Measurements from ENCODE around the gene ZNF609.

The ZNF609 gene

GRCh38 chr15:64452988-64453688, 7.2 kb upstream of the ZNF609 start:
- Histone ChIP-seq H3K27ac (ENCODE audit: low read length) (no peak overlapping the region), H3K9ac (ENCODE audit: low read length) (no peak overlapping the region), H3K4me3 (ENCODE audit: low read length) (no peak overlapping the region), H3K4me1 (ENCODE audit: low read length) (peaks cover 51% of the 10 kb centered on the region), H2AFZ (ENCODE audit: low read depth, low read length) (no peak overlapping the region), H3K9me3 (ENCODE audit: insufficient read depth, low read length) (no peaks in the 10 kb centered on the region), H4K20me1 (ENCODE audit: insufficient read depth, low read length) (no peaks in the 10 kb centered on the region), H3K4me2 (ENCODE audit: low read length) (no peak overlapping the region), H3K27me3 (ENCODE audit: low read depth, low read length) (no peaks in the 10 kb centered on the region), H3K79me2 (ENCODE audit: low read length) (no peaks in the 10 kb centered on the region), H3K36me3 (replicated peaks; ENCODE audit: low read depth, low read length) (no peaks in the 10 kb centered on the region)
- TF ChIP-seq EZH2phosphoT487 (IDR thresholded peaks at IDR 0.05; ENCODE audit: low read depth): no peak
- TF ChIP-seq, protein P1, sequence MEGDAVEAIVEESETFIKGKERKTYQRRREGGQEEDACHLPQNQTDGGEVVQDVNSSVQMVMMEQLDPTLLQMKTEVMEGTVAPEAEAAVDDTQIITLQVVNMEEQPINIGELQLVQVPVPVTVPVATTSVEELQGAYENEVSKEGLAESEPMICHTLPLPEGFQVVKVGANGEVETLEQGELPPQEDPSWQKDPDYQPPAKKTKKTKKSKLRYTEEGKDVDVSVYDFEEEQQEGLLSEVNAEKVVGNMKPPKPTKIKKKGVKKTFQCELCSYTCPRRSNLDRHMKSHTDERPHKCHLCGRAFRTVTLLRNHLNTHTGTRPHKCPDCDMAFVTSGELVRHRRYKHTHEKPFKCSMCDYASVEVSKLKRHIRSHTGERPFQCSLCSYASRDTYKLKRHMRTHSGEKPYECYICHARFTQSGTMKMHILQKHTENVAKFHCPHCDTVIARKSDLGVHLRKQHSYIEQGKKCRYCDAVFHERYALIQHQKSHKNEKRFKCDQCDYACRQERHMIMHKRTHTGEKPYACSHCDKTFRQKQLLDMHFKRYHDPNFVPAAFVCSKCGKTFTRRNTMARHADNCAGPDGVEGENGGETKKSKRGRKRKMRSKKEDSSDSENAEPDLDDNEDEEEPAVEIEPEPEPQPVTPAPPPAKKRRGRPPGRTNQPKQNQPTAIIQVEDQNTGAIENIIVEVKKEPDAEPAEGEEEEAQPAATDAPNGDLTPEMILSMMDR (IDR thresholded peaks at IDR 0.05; ENCODE audit: low read depth, low read length): no peak

DNA sequence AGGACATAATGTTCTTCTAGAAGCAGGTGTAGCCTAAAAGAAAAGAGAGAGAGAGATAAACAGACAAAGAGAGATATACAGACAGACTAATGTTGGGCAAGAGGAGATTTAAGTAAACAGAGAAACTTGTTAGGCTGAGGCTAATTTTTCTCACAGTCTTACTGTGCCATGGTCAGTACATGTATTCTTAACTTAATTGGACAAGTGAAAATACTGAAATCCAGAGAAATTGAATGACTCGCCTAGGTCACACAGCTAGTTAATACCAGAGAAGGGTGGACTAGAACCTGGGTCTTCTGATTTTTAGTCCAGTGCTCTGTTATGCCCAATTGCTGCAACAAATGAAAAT, 6.7 kb upstream of the ZNF609 start:
- Histone ChIP-seq H3K27me3 (ENCODE audit: low read depth, low read length) (no peaks in the 10 kb centered on the region), H3K36me3 (replicated peaks; ENCODE audit: low read depth, low read length) (no peaks in the 10 kb centered on the region), H3K4me1 (ENCODE audit: low read length) (peaks cover 46% of the 10 kb centered on the region), H4K20me1 (ENCODE audit: insufficient read depth, low read length) (no peaks in the 10 kb centered on the region), H3K9me3 (ENCODE audit: insufficient read depth, low read length) (no peaks in the 10 kb centered on the region), H3K4me3 (ENCODE audit: low read length) (no peak overlapping the region), H3K27ac (ENCODE audit: low read length) (no peak overlapping the region), H3K9ac (ENCODE audit: low read length) (no peak overlapping the region), H3K4me2 (ENCODE audit: low read length) (no peak overlapping the region), H2AFZ (ENCODE audit: low read depth, low read length) (no peak overlapping the region), H3K79me2 (ENCODE audit: low read length) (no peaks in the 10 kb centered on the region)
- no peak for TF ChIP-seq EZH2phosphoT487 (IDR thresholded peaks at IDR 0.05; ENCODE audit: low read depth)
- TF ChIP-seq, protein P1 (IDR thresholded peaks at IDR 0.05; ENCODE audit: low read depth, low read length): no peak

- no peak overlapping the region for H3K9ac ChIP-seq (ENCODE audit: low read length)
- no peaks in the 10 kb centered on the region for H4K20me1 ChIP-seq (ENCODE audit: insufficient read depth, low read length)
- H3K27ac ChIP-seq (ENCODE audit: low read length): no peak overlapping the region
- H3K4me1 ChIP-seq (ENCODE audit: low read length): peaks cover 40% of the 10 kb centered on the region
- H3K27me3 ChIP-seq (ENCODE audit: low read depth, low read length): no peaks in the 10 kb centered on the region
- TF ChIP-seq, protein P1 (IDR thresholded peaks at IDR 0.05; ENCODE audit: low read depth, low read length): no peak
- no peak for TF ChIP-seq EZH2phosphoT487 (IDR thresholded peaks at IDR 0.05; ENCODE audit: low read depth)
- no peaks in the 10 kb centered on the region for H3K9me3 ChIP-seq (ENCODE audit: insufficient read depth, low read length)
- H3K4me2 ChIP-seq (ENCODE audit: low read length): no peak overlapping the region
- no peaks in the 10 kb centered on the region for H3K79me2 ChIP-seq (ENCODE audit: low read length)
- no peaks in the 10 kb centered on the region for H3K36me3 ChIP-seq (replicated peaks; ENCODE audit: low read depth, low read length)
- no peak overlapping the region for H3K4me3 ChIP-seq (ENCODE audit: low read length)
- no peak overlapping the region for H2AFZ ChIP-seq (ENCODE audit: low read depth, low read length)
These were observed 6.1 kb upstream of the ZNF609 start for GRCh38 chr15:64454282-64454681.

- peak overlapping the region; percentile 24 for H3K4me2 ChIP-seq (ENCODE audit: low read length)
- H3K27ac ChIP-seq (ENCODE audit: low read length): peak overlapping the region; percentile 5; the same call in 1 of the 2 replicates
- no peak overlapping the region for H3K4me3 ChIP-seq (ENCODE audit: low read length)
These were observed 4.4 kb upstream of the ZNF609 start for GRCh38 chr15:64455961-64456371.

More at GRCh38 chr15:64455961-64456371, 4.4 kb upstream of the ZNF609 start:
- H3K4me1 ChIP-seq (ENCODE audit: low read length): peaks cover 32% of the 10 kb centered on the region
- H3K27me3 ChIP-seq (ENCODE audit: low read depth, low read length): no peaks in the 10 kb centered on the region
- no peaks in the 10 kb centered on the region for H4K20me1 ChIP-seq (ENCODE audit: insufficient read depth, low read length)
- H3K36me3 ChIP-seq (replicated peaks; ENCODE audit: low read depth, low read length): no peaks in the 10 kb centered on the region
- no peak overlapping the region for H3K9ac ChIP-seq (ENCODE audit: low read length)
- TF ChIP-seq, protein P1 (IDR thresholded peaks at IDR 0.05; ENCODE audit: low read depth, low read length): no peak
- no peak for TF ChIP-seq EZH2phosphoT487 (IDR thresholded peaks at IDR 0.05; ENCODE audit: low read depth)
- H3K79me2 ChIP-seq (ENCODE audit: low read length): no peaks in the 10 kb centered on the region
- H2AFZ ChIP-seq (ENCODE audit: low read depth, low read length): no peak overlapping the region
- no peaks in the 10 kb centered on the region for H3K9me3 ChIP-seq (ENCODE audit: insufficient read depth, low read length)
